IPS-18c (cell line): Measurements from ENCODE around the gene ERP44.
"Not testable (repeated sequence)": the region's sequence is repeated elsewhere in the genome, so short reads cannot be mapped to it uniquely, and the experiment has no call there.

Source experiments
- H3K4me3 ChIP-seq: 2 replicates; pipeline ENCODE4 v1.7.0; 2013; ENCODE audit warnings: low read depth, mild to moderate bottlenecking, low read length, moderate library complexity; ENCODE audit not compliant: insufficient read depth
- H3K9me3 ChIP-seq: one replicate; pipeline ENCODE4 v1.6.1; 2013; ENCODE audit warnings: mild to moderate bottlenecking, low read length, moderate library complexity; ENCODE audit not compliant: control insufficient read depth, insufficient read depth

The ERP44 gene

GRCh38 chr9:99990508-99990907 lies 108.3 kb downstream of the ERP44 start:
- not testable (repeated sequence) for H3K4me3 ChIP-seq
- peaks cover 11% of the 10 kb centered on the region for H3K9me3 ChIP-seq

DNA sequence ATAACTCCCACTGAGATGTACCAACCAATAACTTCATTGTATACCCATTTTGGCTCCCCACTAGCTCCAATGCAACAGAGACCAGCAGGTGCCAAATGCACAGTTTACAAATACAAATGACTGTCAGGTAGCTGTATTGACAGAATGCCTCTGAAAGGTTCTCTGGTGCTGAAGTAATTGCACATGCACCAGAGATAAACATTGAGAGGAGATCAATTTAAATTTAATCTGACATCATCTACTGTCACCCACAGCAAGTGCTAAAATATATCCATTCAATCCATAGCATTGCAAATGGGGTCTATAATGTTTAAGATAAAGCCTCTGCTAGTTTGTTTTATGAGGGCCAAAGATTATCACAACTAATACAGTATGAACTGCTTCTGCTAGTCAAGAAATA lies 112.2 kb downstream of the ERP44 start:
- no peak overlapping the region for H3K4me3 ChIP-seq
- H3K9me3 ChIP-seq = peaks cover 9% of the 10 kb centered on the region

DNA sequence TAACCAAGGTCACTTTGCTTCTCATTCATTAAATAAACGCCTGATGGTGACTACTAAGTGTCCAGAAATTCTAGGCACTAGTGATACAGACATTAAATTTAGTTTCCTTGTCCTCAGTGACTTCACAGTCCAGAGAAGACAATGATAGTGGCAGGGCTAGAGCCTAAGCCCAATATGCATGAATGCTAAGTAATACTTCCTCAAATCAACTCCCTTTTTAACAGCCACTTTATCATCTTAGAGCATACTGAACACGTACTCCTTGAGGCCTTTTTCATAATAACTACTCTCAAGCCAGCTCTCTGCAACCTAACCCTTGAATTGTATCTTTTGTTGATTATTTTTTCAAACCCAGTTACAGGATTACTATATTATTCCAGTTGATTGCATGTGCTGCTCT lies 118.2 kb downstream of the ERP44 start:
- H3K4me3 ChIP-seq = no peak overlapping the region
- H3K9me3 ChIP-seq = no peaks in the 10 kb centered on the region

DNA sequence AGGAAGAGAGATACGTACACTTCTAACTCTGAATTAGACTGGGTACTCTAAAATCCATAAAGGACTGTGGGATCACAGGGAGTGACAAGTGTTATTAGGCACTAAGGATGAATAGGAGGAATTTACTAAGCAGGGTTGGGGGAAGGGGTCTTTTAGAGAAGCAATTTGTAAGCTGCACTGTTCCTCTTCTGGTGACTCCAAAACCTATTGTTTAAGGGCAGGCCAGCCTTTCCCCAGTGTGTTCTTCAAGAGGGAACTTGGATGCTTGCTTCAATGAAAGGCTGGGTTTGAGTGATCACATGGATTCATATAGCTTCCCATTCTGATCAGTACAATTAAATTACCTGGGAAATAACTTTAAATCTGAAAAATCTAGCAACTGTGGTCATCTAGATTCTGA lies 120.6 kb downstream of the ERP44 start:
- H3K9me3 ChIP-seq = no peaks in the 10 kb centered on the region
- no peak overlapping the region for H3K4me3 ChIP-seq

DNA sequence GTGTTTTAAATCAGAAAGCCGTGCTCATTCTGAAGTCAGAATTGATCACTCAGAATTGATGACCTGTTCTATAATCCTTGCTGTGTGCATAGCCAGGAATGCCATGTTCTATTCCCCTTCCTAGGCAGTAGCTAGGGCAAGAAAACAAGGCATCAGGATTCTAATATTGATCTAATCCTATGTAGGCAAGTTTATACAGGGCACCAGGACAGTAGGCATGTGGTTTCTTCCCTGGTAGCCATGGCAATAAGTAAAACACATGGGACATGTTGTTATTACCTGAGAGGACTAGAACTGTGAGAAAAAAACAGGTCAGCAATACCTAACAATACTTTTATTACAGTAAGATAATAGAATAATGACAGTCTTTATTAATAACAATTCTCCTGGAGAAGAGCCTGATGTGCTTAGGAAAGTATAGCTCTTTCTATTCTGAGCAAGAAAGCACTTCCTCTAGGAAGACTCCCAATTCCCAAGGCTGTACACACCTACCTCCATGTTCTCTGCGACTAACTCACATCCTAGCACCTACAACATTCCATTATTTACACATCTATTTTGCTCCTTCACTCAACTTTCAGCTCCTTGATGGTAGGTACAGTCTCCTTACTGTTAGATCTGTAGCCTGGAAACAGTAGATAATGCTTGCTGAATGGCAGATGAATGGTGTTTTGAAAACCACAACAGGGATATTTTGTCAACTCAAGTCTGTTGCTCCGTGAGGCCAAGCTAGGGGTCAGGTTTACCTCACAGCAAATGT lies 121.6 kb downstream of the ERP44 start:
- no peak overlapping the region for H3K4me3 ChIP-seq
- no peaks in the 10 kb centered on the region for H3K9me3 ChIP-seq

DNA sequence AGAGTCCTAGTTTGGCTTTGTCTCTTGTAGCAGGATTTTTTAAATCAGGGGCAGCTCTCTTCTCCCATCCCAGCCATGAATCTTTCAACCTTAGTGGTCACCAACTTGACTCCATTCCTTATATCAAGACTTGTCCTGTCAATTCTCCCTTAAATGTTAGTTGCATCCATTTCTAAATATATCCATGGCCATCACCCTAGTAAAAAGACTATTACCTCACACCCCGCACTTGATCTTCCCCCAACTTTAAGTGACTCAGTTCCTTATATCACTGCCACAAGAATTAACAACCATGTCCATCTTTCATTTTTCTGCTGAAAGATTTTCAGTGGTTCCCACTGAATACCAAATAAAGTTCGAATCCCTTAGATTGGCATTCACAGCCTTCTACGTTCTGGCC lies 125.3 kb downstream of the ERP44 start:
- Histone ChIP-seq H3K9me3 (no peaks in the 10 kb centered on the region), H3K4me3 (no peak overlapping the region)

DNA sequence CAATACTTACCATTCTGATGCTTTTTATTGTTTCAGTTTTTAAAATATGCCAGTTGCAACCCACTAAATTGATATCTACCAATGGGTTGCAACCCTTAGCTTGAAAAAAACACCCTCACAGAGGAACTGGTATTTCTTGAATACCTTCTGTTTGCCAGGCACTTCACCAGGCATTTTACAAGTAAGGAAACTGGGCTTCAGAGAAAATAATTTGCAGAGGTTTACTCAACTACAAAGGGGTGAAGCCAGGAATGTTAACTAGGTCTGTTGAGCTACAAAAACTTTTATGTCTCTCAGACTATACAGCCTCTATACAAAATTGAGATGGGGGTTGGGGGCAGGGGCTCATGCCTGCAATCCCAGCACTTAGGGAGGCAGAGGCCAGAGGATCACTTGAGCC lies 127.4 kb downstream of the ERP44 start:
- no peaks in the 10 kb centered on the region for H3K9me3 ChIP-seq
- H3K4me3 ChIP-seq = no peak overlapping the region

DNA sequence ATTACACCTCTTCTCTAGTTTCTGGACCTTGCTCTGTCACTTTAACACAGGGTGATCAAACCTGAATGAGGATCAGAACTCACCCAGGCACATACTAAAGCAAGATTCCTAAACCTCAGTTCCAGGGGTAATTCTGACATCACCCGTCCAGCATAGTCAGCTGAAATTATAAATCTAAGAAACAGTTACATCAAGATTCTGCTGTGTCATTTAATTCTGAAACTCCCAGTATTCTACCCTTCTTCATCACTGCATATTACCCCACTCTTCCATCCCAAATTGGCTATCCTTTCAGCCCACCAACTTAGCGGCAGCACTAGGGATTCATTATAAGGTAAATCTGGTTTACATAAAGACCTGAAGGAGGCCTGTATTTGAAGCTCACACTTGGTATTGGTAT lies 128.3 kb downstream of the ERP44 start:
- Histone ChIP-seq H3K4me3 (no peak overlapping the region), H3K9me3 (no peaks in the 10 kb centered on the region)

- no peak overlapping the region for H3K4me3 ChIP-seq
These were observed 131.3 kb downstream of the ERP44 start for GRCh38 chr9:99967457-99967856.

GRCh38 chr9:99966716-99967115 lies 132.1 kb downstream of the ERP44 start:
- H3K4me3 ChIP-seq = no peak overlapping the region
- no peaks in the 10 kb centered on the region for H3K9me3 ChIP-seq

More at GRCh38 chr9:99967457-99967856, 131.3 kb downstream of the ERP44 start:
- no peaks in the 10 kb centered on the region for H3K9me3 ChIP-seq

DNA sequence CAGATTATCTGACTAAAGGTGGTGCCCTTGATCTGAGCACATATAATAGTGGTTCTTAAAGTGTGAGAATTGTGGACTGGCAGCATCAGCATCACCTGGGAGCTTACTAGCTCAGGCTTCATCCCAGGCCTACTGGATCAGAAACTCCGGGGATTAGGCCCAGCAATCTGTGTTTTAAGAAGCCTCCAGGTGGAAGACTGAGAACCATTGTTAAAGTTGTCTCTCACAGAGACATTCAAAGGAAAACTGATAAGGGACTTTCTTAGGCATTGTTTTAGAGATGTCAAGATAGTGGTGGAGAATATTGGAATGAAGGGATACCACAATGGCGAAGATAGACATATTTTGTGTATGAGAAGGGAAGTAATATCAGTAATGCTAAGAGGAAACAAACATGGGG lies 132.8 kb downstream of the ERP44 start:
- no peaks in the 10 kb centered on the region for H3K9me3 ChIP-seq
- no peak overlapping the region for H3K4me3 ChIP-seq

DNA sequence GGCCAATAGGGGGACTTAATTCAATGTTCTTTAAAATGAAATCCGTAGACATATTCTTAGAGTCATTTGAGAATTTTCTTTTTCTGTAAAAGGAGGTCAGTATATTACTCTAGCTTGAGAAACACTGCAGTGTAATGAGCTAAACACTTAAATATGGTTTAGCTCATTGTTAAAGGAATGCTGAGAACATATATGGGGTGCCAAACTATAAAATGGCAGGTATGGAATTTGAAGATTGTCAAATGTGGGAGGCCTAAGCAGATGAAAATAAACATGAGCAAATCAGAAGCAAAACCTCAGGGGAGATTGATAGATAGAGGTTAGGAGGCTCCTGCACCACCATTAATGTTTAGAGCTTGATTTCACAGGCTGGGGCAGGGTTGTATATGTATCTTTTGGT lies 134.5 kb downstream of the ERP44 start:
- no peak overlapping the region for H3K4me3 ChIP-seq
- H3K9me3 ChIP-seq = no peaks in the 10 kb centered on the region

DNA sequence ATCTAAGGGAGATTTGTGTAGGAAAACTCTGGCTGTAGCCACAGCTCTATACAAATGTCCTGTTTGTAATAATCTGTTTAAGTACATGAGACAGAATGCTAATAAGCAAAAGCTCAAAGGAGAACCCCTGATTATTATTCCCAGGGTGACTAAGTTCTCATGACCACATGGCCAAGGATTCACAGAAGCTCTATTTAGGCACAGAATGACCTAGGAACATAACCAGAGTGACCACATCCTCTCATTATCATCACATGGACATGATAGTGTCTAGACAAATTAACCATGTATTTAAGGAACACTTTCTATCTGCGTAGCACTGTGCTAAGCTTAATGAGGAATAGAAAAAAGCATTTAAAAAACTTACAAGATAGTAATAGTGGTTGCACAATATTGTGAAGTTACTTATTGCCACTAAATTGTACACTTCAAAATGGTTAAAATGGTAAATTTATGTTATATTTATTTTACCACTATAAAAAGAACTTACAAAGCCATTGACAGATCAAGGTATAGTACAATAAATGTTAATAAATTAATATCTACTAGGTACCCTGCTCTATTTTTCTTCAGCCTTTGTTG lies 136.0 kb downstream of the ERP44 start:
- no peak overlapping the region for H3K4me3 ChIP-seq

GRCh38 chr9:99955606-99956005 lies 143.2 kb downstream of the ERP44 start:
- Histone ChIP-seq H3K9me3 (no peaks in the 10 kb centered on the region), H3K4me3 (no peak overlapping the region)

More for the DNA sequence above, 136.0 kb downstream of the ERP44 start:
- H3K9me3 ChIP-seq = no peaks in the 10 kb centered on the region

DNA sequence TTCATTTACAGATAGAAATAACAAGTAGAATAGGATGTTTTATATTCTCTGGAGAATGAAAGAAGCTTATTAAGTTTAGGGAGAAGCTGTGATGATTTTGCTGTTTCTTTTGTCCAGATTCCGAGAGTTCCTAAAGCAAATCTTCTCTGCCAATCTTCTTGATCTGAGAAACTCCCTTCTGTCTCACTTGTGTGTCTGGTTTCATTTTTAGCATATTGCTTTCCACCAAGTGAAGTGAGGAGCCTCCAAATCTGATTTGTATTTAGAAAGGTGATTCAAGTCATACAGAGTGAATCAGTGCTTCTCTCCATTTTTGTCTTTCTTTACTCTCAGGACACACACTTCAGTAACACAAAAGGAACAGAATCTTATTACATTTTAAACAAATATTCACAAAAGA lies 144.0 kb downstream of the ERP44 start:
- H3K4me3 ChIP-seq = no peak overlapping the region

DNA sequence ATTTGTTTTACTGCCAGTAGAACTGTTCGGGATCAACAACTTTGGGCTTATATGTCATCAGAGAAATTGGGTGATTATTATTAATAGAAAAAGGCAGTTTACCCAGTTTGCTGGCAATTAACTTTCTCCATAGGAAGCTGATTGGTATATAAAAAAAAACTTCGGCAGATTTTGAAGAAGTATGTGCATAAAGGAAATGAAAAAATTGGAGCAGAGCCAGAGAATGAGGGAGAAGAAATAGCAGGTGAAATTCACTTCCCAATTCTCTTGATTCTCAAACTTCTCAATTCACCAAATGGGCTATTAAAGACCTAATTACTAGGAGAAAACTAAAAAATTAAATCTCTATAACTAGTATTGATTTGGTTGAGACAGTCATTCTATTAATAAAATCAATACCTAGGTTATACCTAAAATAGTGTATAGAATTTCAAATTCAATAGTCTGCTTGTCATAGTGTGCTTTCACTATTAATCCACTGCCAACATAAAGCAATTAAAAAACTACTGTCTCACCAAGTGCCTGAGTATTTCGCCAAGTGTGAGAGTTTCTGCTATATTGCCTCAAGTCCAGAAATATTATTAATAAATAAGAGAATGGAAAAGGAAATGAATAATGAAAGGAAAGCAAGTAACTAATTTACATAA lies 144.8 kb downstream of the ERP44 start:
- no peak overlapping the region for H3K4me3 ChIP-seq
- no peaks in the 10 kb centered on the region for H3K9me3 ChIP-seq

More for the DNA sequence above, 144.0 kb downstream of the ERP44 start:
- no peaks in the 10 kb centered on the region for H3K9me3 ChIP-seq

DNA sequence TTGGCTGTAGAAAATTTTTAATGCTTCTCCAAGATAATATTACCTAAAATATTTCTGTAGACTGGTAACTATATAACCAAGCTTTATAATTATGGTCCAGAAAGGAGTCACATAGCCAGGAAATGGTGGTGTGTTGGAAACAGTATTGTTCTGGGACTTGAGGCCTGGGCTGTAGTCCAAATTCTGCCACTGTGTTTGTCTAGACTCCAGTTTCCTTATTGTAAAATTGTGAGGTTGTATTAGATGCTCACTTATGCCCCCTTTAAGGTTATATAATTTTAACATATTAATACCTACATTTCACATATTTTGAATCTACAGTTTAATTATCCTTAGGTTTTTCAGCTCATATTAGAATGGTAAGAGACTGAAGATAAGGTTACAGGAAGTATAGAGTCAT lies 149.9 kb downstream of the ERP44 start:
- H3K9me3 ChIP-seq = no peaks in the 10 kb centered on the region
- no peak overlapping the region for H3K4me3 ChIP-seq

GRCh38 chr9:99948482-99948881 lies 150.3 kb downstream of the ERP44 start:
- no peaks in the 10 kb centered on the region for H3K9me3 ChIP-seq

More at GRCh38 chr9:99948482-99948881, 150.3 kb downstream of the ERP44 start:
- H3K4me3 ChIP-seq = no peak overlapping the region
